ENCODE data around the gene RALGDS.

The RALGDS gene

GRCh38 chr9:133113949-133114885 is 6.8 kb downstream of the RALGDS start:
- H3K4me3 ChIP-seq (ENCODE audit: low read depth, low read length): no peak overlapping the region
- TF ChIP-seq CTCF (IDR thresholded peaks at IDR 0.05; ENCODE audit: insufficient read depth, low read depth, low read length, missing control alignments): no peak
- no peak for DNase-seq (ENCODE audit: low read depth)

- no peak overlapping the region for H3K4me3 ChIP-seq (ENCODE audit: low read depth, low read length)
Measured at GRCh38 chr9:133113163-133113948, 7.7 kb downstream of the RALGDS start.

GRCh38 chr9:133112663-133113026 is 8.4 kb downstream of the RALGDS start:
- H3K4me3 ChIP-seq (ENCODE audit: low read depth, low read length): no peak overlapping the region
- no peak for TF ChIP-seq CTCF (IDR thresholded peaks at IDR 0.05; ENCODE audit: insufficient read depth, low read depth, low read length, missing control alignments)
- DNase-seq (ENCODE audit: low read depth): peak; percentile 72

More at GRCh38 chr9:133113163-133113948, 7.7 kb downstream of the RALGDS start:
- TF ChIP-seq CTCF (IDR thresholded peaks at IDR 0.05; ENCODE audit: insufficient read depth, low read depth, low read length, missing control alignments): no peak
- no peak for DNase-seq (ENCODE audit: low read depth)

GRCh38 chr9:133111808-133112662 is 9.0 kb downstream of the RALGDS start:
- DNase-seq (ENCODE audit: low read depth): no peak
- TF ChIP-seq CTCF (IDR thresholded peaks at IDR 0.05; ENCODE audit: insufficient read depth, low read depth, low read length, missing control alignments): no peak
- H3K4me3 ChIP-seq (ENCODE audit: low read depth, low read length): no peak overlapping the region

GRCh38 chr9:133109931-133110650 is 10.9 kb downstream of the RALGDS start:
- no peak for DNase-seq (ENCODE audit: low read depth)
- no peak for TF ChIP-seq CTCF (IDR thresholded peaks at IDR 0.05; ENCODE audit: insufficient read depth, low read depth, low read length, missing control alignments)
- H3K4me3 ChIP-seq (ENCODE audit: low read depth, low read length): no peak overlapping the region
